Measurements from ENCODE around the gene N4BP2L1.
A peak's percentile ranks its signal among the peaks of the same experiment; 100 is the strongest.

Gene N4BP2L1
- 9.4 to 167 (median 29.2) reads per million in 18 experiments for total RNA-seq

DNA sequence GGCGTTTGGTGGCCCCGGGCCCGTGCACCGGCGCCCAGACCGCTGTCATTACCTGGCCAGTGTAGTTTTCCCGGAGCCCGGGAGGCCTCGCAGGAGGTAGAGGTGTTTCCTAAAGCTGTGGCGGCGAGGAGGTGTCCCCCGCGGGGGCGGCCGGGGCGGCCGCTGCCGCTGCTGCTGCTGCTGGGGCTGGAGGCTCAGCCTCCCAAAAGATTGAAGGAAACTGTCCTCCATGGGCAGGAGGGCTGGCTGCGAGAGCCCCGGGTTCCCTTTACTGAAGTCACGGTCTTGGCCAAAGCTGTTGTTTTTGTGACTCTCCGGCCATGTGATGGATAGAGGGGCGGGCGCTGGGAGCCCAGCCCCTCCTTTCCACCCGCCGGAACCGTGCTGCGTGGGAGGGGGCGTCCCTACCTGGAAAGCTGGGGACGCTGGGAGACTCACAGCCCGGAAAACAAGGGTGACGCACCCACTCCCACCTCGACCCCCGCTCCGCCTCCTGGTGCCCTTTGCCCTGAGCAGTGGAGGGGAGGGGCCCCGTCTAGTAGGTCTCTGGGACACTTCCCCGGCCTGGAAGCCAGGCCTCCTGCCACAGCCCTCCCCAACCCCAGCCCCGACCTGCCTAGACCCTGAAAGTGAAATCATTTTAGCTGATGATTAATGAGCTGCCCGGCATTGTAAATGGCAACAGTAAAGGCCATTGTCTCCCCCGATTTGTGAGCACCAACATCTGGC is at the start of gene N4BP2L1:
Gene N4BP2L1 (minus strand): TSS at position 279 of the 729 bp plus-strand sequence. CDS start 48 bp downstream, at position 231.
- peak; percentile 83 to 88 for DNase-seq

GRCh38 chr13:32476892-32477291 is 49.0 kb upstream of the N4BP2L1 start:
- no peak for DNase-seq

- DNase-seq: no peak
Observed at GRCh38 chr13:32476021-32476731, 48.2 kb upstream of the N4BP2L1 start.

- no peak for DNase-seq
Observed at GRCh38 chr13:32474999-32475792, 47.3 kb upstream of the N4BP2L1 start.

GRCh38 chr13:32473650-32474049 is 45.7 kb upstream of the N4BP2L1 start:
- no peak for DNase-seq

- DNase-seq: peak in 1 of 2 donors; percentile 5
Observed at GRCh38 chr13:32472194-32472621, 44.3 kb upstream of the N4BP2L1 start.

GRCh38 chr13:32471187-32471922 is 43.4 kb upstream of the N4BP2L1 start:
- no peak for DNase-seq

DNA sequence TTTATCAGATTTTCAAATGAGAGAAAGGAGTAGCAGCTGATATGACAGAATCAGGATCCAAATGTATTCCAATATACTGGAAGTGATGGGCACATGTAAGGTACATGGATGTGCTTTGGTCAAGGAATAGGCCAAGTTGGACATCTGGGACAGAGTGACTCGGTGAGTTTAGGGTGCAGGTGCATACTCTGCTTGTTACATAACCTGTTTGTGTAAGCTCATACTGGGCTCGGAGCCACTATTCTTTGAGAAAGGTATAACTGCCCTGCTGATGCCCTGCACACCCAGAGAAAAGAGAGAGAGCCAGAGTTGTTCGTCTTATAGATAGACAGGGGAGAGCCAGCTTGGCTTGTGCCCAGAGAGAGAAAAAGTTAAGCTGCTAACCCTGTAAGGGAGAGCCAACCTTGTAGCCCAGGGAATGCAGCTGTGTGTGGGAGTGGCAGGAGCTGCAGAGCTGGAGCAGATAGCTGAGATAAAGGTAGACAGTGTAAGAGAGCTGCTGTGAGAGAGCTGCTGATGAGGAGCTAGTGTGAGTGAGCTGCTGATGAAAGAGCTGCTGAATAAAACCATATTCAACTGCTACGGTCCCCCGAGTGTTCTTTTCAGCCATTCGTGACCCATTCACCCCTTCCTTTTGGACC is 40.7 kb upstream of the N4BP2L1 start:
- DNase-seq: no peak

DNA sequence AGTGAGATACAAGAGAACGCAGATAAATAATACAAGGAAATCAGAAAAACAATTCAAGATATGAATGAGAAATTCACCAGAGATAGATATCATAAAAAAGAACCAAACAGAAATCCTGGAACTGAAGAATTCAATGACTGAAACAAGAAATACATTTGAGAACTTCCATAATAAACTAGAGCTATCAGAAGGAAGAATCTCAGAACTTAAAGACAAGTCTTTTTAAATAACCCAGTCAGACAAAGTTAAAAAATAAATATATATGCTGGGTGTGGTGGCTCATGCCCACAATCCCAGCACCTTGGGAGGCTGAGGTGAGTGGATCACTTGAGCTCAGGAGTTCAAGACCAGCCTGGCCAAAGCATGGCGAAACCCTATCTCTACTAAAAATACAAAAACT is 28.7 kb upstream of the N4BP2L1 start:
- DNase-seq: no peak

GRCh38 chr13:32455594-32455903 is 27.6 kb upstream of the N4BP2L1 start:
- DNase-seq: no peak

- DNase-seq: no peak
Observed at GRCh38 chr13:32454886-32455593, 27.1 kb upstream of the N4BP2L1 start.

DNA sequence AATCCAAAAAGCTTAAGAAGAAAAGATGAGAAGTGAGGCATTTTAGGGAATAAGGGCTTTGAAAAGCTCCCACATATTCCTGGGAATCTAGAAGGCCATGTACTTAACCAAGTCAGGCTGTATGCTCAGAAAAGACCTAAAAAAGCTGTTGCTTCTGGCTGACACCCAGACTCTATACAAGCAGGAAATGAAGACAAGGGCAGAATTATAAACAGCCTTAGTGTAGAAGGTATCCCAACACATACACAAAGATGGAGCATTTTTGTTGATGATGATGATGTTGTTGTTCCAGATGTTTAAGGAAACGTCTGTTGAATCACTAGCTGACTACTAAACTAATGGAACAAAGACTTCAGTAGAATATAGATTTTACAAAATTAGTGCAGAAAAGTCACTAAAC is 26.1 kb upstream of the N4BP2L1 start:
- no peak for DNase-seq

DNA sequence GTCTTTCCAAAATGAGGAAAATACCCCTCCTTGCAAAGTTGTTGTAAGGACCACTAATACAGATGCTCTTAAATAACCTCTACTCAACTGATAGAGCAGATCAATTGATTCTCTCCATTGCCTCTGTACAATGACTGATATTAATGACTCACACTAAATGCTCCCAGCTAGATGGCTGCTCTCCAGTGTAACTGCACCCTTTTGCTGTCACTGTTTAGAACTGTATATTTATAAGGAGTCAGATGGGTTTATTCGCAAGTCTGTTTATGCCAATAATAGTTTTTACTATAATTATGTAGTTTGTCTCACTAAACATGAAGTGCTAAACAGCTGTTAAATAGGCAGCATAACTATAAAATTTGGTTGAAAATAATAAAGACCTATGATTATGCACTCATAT is 21.0 kb upstream of the N4BP2L1 start:
- DNase-seq: no peak

DNA sequence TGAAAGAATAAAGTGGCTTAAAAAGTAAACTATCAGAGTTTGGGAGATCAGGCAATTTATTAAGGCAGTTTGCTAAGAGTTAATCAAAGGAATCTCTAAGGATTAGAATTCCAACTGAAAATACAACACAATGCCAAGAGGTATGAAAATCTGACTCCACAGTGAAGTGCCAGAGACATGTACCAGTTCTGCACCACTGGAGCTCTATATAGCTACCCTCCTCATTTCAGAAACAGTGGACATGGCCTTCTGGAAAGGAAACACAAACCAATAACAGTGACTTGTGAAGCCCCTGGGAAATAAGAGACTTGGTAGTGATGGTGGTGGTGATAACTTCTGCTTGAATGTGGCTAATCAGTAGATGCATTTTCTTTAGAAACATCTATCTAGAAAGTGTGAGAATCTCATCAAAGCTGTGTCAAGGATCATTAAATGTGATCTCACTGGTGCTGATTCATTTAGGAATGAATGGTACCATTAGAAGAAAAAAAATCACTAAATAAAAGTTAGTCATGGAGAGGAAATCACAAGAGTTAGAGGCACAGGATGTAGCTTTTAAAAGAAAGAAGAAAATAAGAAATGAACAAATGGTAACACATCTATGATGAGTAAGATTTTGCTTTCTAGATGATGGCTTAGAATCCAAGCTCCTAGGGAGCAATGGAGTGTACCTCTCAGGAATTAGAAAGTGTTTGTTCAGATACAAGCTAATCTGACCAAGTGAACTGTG is 20.1 kb upstream of the N4BP2L1 start:
- no peak for DNase-seq

DNA sequence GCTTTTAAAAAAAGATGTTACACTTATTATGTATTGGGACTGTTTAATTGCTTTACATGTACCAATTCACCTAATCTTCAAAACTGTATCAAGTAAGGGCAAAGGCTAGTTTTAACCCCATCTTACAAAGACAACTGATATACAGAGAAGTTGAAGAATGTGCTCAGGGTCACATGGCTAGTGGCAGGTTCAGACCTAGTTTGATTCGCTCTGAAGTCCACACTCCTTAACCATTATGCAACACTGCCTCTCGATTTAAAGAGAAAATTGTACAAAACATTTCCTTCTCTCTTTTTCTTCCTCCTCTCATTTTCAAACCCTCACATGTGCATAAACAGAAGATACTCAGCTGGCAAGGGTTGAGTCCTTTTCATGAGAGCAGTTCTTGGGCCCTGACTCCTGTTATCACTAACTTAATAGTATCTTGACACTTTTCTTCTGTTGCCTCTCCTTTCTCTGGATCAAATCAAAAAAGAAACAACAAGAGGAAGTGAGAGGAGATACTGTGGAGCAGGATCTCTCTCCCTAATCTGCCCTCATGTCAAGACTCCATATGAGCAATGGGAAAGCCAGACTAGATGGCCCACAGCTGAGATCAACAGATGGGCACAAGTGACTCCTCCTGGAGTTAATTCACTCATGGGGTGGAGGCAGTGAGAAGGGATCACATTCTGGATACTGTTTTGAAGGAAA is 19.0 kb upstream of the N4BP2L1 start:
- peak in 1 of 2 donors; percentile 29 for DNase-seq

DNA sequence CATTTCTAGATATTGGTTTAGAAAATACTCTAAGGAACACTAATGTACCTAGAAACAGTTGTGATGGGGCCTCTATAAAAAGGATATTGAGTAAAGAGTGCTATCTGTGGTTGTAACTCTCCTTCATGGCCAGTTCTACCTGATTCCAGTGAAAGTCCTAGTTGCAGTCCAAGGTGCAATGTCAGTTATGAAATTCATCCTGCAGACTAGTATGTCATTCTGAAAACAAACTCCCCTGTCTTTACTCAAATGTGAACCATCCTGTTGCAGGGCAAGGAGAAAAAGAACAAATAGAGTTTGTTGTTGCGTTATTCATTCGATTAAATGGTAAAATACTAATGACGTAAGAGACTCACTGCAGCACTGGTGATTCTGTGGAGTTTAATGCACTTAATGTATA is 18.3 kb upstream of the N4BP2L1 start:
- no peak for DNase-seq

DNA sequence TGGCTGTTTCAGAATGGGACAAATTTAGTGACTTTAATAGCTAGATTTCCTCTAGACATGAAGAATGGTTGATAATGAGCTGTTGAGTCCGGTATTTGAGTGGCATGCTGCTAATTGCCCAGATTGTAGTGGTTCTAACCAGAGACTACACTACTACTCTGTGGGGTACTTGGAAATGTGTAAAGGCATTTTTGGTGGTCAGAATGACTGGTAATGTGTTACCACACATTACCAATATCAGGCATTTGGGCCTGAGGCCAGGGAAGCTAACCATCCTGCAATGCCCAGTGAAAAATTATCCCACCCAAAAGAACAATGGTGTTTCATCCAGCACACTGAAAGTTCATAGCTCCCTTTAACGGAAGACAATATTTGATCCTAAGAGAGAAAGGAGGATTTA is 17.5 kb upstream of the N4BP2L1 start:
- DNase-seq: no peak

DNA sequence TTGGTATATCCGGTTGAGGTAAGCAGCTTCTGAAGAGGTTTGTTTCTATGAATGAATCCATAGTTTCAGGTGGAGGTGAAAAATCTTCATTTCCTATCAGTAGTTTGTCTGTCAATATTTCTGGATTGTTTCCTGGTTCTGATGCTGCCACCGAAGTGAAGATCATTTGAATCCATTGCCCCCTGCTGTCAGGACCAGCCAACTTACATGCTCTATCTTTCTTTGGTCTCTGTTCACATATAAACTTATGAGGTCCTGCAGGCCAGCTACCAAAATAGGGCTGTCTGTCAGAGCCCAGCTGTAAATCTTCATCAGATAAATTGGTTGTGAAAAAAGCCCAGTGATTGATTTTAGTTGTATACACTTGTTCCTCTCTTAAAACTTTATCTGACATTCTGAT is 15.2 kb upstream of the N4BP2L1 start:
- DNase-seq: peak; percentile 43 to 48

GRCh38 chr13:32438871-32439270 is 10.9 kb upstream of the N4BP2L1 start:
- DNase-seq: no peak

GRCh38 chr13:32432856-32433255 is 4.9 kb upstream of the N4BP2L1 start:
- no peak for DNase-seq
